ENCODE measurements around the gene IDS.

GRCh38 chrX:149453030-149453429 is 52.1 kb downstream of the IDS start:
- no peak for TF ChIP-seq CTCF (tag by site-specific recombination; IDR thresholded peaks at IDR 0.05)
- no peak for TF ChIP-seq ZNF404 (tag by site-specific recombination; IDR thresholded peaks at IDR 0.05)
- TF ChIP-seq, protein P1, sequence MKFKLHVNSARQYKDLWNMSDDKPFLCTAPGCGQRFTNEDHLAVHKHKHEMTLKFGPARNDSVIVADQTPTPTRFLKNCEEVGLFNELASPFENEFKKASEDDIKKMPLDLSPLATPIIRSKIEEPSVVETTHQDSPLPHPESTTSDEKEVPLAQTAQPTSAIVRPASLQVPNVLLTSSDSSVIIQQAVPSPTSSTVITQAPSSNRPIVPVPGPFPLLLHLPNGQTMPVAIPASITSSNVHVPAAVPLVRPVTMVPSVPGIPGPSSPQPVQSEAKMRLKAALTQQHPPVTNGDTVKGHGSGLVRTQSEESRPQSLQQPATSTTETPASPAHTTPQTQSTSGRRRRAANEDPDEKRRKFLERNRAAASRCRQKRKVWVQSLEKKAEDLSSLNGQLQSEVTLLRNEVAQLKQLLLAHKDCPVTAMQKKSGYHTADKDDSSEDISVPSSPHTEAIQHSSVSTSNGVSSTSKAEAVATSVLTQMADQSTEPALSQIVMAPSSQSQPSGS (tag by site-specific recombination; IDR thresholded peaks at IDR 0.05; ENCODE audit: low read depth) = no peak
- TF ChIP-seq, protein P2, sequence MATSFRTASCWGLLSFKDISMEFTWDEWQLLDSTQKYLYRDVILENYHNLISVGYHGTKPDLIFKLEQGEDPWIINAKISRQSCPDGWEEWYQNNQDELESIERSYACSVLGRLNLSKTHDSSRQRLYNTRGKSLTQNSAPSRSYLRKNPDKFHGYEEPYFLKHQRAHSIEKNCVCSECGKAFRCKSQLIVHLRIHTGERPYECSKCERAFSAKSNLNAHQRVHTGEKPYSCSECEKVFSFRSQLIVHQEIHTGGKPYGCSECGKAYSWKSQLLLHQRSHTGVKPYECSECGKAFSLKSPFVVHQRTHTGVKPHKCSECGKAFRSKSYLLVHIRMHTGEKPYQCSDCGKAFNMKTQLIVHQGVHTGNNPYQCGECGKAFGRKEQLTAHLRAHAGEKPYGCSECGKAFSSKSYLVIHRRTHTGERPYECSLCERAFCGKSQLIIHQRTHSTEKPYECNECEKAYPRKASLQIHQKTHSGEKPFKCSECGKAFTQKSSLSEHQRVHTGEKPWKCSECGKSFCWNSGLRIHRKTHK (tag by site-specific recombination; IDR thresholded peaks at IDR 0.05) = no peak
- TF ChIP-seq ZNF16 (tag by site-specific recombination; IDR thresholded peaks at IDR 0.05; ENCODE audit: low read depth) = no peak
- TF ChIP-seq ZBTB7A (tag by site-specific recombination; IDR thresholded peaks at IDR 0.05; ENCODE audit: low read depth) = no peak
- no peak for TF ChIP-seq ZBTB49 (tag by site-specific recombination; IDR thresholded peaks at IDR 0.05; ENCODE audit: low read depth)
- TF ChIP-seq, protein P3, sequence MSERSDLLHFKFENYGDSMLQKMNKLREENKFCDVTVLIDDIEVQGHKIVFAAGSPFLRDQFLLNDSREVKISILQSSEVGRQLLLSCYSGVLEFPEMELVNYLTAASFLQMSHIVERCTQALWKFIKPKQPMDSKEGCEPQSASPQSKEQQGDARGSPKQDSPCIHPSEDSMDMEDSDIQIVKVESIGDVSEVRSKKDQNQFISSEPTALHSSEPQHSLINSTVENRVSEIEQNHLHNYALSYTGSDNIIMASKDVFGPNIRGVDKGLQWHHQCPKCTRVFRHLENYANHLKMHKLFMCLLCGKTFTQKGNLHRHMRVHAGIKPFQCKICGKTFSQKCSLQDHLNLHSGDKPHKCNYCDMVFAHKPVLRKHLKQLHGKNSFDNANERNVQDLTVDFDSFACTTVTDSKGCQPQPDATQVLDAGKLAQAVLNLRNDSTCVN (tag by site-specific recombination; optimal IDR thresholded peaks at IDR 0.05) = no peak
- no peak for TF ChIP-seq ZNF335 (tag by site-specific recombination; conservative IDR thresholded peaks at IDR 0.05)
- no peak for TF ChIP-seq BCL11B (tag by site-specific recombination; IDR thresholded peaks at IDR 0.05; ENCODE audit: low read depth)
- TF ChIP-seq ZBTB20 (tag by site-specific recombination; IDR thresholded peaks at IDR 0.05) = no peak
- TF ChIP-seq ZNF280C (tag by site-specific recombination; IDR thresholded peaks at IDR 0.05) = no peak
- TF ChIP-seq HIC1 (tag by site-specific recombination; IDR thresholded peaks at IDR 0.05) = no peak
- TF ChIP-seq ZNF510 (tag by site-specific recombination; IDR thresholded peaks at IDR 0.05; ENCODE audit: insufficient replicate concordance) = no peak

Measured in HEK293 (cell line).